PFSK-1 (cell line): Measurements from ENCODE around the gene EVC2.

Source experiments
- FOXP2 ChIP-seq: optimal IDR thresholded peaks from 2 replicates; pipeline ENCODE3; 2011; ENCODE audit warnings: borderline replicate concordance, control low read depth, inconsistent platforms; ENCODE audit not compliant: insufficient read depth; ENCODE audit errors: extremely low read length, extremely low read depth
- POLR2AphosphoS5 ChIP-seq: IDR thresholded peaks from 2 replicates; pipeline ENCODE4 v1.6.1; 2012; ENCODE audit warnings: low read depth, mild to moderate bottlenecking, control low read depth, low read length, moderate library complexity
- SIN3A ChIP-seq: IDR thresholded peaks from 2 replicates; pipeline ENCODE4 v1.6.1; 2012; ENCODE audit warnings: mild to moderate bottlenecking, low read length, moderate library complexity, borderline replicate concordance; ENCODE audit not compliant: insufficient read depth
- TAF1 ChIP-seq: IDR thresholded peaks from 2 replicates; pipeline ENCODE4 v1.6.1; 2012; ENCODE audit warnings: low read length, control low read depth, borderline replicate concordance; ENCODE audit not compliant: insufficient read depth
- TF ChIP-seq, protein P1 (sequence below), 2 experiments: IDR thresholded peaks; 2 replicates each; pipeline versions ENCODE4 v1.6.1 to v1.8.0; 2011 to 2012; ENCODE audit warnings: low read depth in 2 of 2, low read length in 2 of 2, control low read depth in 1 of 2, inconsistent platforms in 1 of 2, mild to moderate bottlenecking in 1 of 2, moderate library complexity in 1 of 2; ENCODE audit not compliant: insufficient read depth in 1 of 2

DNA sequence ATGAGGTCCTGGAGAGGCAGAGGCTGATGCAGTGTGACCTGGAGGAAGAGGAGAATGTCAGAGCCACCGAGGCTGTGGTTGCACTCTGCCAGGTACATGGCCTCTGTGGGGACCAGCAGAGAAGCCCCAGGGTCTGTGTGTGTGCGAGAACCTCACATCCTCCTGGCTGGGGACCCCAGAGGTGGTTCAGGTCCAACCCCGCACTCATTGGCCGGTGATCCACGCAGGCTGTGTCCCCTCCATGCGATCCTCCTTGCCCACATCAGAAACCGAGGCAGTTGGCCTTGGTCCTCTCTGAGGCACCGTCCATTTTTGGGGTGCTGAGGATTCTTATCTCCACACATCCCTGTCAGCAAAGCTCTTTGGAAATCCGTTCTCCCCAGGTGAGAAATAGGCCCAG is 47.9 kb upstream of the EVC2 start:
- TF ChIP-seq, protein P1, sequence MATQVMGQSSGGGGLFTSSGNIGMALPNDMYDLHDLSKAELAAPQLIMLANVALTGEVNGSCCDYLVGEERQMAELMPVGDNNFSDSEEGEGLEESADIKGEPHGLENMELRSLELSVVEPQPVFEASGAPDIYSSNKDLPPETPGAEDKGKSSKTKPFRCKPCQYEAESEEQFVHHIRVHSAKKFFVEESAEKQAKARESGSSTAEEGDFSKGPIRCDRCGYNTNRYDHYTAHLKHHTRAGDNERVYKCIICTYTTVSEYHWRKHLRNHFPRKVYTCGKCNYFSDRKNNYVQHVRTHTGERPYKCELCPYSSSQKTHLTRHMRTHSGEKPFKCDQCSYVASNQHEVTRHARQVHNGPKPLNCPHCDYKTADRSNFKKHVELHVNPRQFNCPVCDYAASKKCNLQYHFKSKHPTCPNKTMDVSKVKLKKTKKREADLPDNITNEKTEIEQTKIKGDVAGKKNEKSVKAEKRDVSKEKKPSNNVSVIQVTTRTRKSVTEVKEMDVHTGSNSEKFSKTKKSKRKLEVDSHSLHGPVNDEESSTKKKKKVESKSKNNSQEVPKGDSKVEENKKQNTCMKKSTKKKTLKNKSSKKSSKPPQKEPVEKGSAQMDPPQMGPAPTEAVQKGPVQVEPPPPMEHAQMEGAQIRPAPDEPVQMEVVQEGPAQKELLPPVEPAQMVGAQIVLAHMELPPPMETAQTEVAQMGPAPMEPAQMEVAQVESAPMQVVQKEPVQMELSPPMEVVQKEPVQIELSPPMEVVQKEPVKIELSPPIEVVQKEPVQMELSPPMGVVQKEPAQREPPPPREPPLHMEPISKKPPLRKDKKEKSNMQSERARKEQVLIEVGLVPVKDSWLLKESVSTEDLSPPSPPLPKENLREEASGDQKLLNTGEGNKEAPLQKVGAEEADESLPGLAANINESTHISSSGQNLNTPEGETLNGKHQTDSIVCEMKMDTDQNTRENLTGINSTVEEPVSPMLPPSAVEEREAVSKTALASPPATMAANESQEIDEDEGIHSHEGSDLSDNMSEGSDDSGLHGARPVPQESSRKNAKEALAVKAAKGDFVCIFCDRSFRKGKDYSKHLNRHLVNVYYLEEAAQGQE (IDR thresholded peaks at IDR 0.05; ENCODE audit: insufficient read depth in 1 of 2, low read depth in 2 of 2, low read length in 2 of 2) = no peak
- no peak for TF ChIP-seq POLR2AphosphoS5
- no peak for TF ChIP-seq SIN3A
- TF ChIP-seq TAF1 = no peak
- no peak for TF ChIP-seq FOXP2
